ENCODE measurements around the gene TBC1D14.
"Not testable (repeated sequence)": the region's sequence is repeated elsewhere in the genome, so short reads cannot be mapped to it uniquely, and the experiment has no call there.

TBC1D14 gene

DNA sequence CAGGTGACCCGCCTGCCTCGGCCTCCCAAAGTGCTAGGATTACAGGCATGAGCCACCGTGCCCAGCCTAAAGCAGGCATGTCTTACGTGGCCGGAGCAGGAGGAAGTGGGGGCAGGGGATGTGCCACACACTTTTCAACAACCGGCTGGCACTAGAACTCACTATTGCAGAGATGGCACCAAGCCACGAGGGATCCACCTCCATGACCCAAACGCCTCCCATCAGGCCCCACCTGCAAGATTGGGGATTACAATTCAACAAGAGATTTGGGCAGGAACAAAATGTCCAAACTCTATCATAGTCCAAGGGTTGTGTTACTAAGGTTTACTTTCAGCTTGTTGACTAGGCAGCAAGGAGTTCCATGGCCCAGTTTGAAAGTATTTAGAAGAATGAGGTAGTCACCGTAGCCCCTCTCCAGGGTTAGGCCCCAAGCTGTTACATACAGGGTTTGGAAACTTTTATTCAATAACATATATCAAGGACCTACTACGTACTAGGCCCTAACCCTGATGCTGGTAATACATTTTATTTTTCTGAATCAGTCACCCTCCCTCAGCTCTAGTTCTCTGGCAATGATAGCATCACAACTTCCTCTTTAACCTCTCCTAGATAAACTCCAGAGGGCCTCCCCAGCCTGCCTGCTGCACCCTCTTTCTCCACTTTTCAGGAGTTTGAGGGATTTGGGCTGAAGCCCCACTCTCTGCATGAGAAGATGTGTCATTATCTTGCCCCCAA lies 18.0 kb upstream of the TBC1D14 start:
- no peak for DNase-seq

DNA sequence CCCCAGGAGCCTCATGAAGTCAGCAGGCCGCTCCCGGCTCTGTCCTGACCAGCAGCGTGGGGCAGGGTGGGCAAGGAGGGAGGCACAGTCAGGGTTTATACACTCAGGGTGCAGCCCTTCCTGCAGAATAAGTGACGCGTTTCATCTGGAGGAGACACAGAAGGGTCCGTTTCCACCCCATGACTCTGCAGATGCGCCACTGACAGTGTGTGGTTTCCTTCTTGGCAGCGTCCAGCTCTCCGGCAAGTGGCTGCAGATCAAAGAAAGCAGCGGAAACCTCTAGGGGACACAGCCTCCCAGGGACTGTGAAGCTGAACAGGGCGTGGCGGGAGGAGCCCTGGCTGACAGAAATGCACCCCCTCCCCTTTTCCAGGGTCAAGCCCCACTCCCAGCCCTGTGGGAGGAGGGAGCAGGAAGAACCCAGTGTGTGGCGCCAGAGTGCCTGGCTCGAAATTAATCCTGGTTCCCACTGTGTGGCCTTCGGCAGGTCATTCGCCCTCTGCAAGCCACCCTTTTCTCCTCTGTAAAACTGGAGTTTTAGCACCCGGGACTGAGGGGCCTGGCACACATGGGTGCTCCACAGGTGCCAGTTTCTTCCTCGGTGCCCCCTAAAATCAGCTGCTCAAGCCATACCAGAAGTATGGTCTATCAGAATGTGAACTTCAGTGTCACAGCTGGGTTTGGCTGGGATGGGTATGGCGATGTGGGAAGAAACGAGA lies 17.3 kb upstream of the TBC1D14 start:
- DNase-seq = no peak

- no peak for DNase-seq
Measured at GRCh38 chr4:6892909-6893202, 16.8 kb upstream of the TBC1D14 start.

- no peak for DNase-seq
Measured at GRCh38 chr4:6893449-6894085, 16.1 kb upstream of the TBC1D14 start.

DNA sequence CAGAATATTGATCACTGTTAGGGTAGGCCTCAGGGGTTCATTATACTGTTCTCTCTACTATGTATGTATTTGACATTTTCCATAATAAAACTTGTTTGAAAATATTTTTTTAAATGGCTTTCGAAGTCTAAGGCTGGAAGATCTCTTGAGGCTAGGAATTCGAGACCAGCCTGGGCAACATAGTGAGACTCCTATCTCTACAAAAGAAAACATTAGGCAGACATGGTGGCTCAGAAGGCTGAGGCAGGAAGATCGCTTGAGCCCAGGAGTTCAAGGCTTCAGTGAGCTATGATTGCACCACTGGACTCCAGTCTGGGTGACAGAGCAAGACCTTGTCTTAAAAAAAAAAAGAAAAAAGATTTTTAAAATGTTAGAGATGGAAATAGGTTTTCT lies 15.5 kb upstream of the TBC1D14 start:
- DNase-seq = no peak

- DNase-seq = no peak
Measured at GRCh38 chr4:6894528-6895498, 14.8 kb upstream of the TBC1D14 start.

- no peak for DNase-seq
Measured at GRCh38 chr4:6896035-6896434, 13.6 kb upstream of the TBC1D14 start.

- DNase-seq = no peak
Measured at GRCh38 chr4:6898763-6899162, 10.9 kb upstream of the TBC1D14 start.

DNA sequence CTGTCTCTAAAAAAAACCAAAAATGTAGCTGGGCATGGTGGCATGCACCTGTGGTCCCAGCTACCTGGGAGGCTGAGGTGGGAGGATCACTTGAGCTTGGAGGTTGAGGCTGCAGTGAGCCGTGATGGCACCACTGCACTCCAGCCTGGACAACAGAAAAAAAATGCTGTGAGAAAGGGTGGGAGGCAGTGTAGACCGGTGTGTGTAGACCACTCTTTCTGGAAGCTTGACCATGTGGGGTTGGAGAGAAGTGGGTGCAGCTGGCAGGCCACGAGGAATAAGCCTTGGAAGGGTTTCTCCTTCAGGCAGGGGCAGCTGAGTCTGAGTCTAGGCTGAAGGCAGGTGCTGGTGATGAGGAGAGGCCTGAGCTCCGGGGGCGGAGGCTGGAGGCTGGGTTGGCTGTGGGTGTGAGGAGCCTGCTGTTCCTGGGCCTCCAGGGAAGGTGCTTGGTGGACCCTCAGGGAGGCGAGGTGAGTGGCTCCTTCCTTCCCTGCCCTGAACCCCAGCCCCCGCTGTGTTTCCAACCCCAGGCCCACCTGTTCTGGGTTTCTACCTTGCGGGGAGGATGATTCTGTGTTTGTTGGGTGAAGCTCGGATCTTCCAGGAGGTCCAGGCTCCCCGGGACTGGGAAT lies 9.3 kb upstream of the TBC1D14 start:
- no peak for DNase-seq

GRCh38 chr4:6900956-6901355 lies 8.7 kb upstream of the TBC1D14 start:
- DNase-seq = no peak

- no peak for DNase-seq
Measured at GRCh38 chr4:6901669-6902317, 7.8 kb upstream of the TBC1D14 start.

GRCh38 chr4:6902318-6903042 lies 7.1 kb upstream of the TBC1D14 start:
- DNase-seq = no peak

DNA sequence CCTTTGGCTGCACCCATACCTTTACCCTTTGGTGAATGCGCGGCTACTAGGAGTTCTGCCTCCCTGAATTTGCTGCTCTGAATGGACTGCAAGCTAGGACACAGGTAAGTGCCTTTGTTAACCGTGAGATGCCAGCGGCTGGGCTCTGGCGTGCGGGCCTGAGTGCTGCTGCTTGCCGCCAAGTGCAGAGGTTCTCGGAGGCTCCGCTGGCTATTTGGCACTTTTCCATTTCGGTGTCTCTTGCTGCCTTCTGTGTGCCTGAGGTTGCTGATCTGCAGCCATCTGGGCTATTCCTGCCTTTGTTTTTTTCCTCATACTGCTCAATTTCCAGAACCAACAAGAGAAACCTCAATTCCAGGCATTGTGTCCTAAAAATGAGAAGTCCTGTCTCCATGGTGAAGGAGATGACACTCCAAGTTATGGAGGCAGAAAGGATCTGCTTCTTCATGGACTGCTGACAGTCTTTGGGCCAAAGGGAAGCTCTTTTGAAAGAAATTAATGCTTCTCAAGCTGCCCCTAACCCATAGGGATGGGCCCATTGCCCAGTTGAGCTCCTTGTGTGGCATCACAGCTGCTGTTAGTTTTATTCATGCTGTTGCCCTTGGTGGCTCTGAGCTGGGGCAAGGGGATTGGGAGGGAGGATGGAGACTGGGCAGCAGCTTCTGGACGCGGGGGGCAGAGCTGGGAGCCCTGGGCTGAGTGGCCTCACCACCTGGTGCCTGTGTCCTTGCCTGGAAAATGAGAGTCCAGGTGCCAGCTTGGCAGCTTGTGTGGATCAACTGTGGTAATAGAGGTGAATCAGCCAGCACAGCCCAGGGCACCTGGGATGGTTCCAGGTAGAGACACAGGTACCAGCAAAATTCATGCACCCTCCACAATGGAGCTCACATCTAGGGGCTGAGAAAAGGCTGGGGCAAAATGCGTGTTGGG lies 3.8 kb upstream of the TBC1D14 start:
- DNase-seq = peak; percentile 5

DNA sequence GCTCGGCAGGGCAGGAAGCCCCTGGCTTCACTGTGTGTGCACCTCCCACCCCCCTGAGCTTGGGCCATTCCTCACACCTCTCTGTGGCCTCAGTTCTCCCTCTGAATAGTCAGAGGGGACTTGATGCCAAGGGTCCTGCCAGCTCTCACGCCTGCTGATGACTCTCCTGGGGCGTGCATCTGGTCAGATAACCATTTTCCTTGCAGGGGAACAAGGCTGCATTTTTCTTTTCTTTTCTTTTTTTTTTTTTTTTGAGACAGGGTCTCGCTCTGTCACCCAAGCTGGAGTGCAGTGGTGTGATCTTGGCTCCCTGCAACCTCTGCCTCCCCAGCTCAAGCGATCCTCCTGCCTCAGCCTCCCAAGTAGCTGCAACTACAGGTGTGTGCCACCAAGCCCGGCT lies 3.1 kb upstream of the TBC1D14 start:
- not testable (repeated sequence) for DNase-seq

- no peak for DNase-seq
Measured at GRCh38 chr4:6907658-6908191, 1.9 kb upstream of the TBC1D14 start.

DNA sequence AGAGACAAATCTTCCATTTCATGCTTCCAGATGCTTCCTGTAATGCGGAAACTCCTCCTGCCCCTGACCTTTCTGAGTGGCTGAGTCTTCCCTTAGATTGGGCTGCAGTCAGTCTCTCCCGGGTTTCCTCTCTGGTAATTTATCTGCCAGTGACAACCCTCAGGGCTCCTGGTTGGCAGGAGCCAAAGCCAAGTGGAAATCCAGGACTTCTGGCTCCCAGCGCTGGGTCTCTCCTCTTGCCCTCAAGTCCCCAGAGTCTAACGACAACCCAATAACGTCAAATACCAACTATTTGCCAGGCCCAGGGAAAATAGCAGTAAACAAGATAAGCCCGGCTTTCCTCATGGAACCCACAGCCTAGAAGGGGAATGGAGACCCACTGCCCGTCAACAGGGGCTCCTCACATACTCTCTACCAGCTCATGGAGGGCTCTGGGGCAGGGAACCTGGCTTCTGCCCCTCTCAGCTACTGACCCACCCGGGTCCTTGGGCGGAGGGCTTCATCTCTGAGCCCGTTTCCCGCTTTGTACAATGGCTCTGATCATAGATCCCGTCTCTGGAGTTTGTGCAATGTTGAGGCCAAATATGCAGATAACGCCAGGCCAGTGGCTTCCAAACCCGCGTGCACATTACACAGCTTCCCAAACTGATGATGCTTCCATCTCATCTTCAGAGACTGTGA lies 1.1 kb upstream of the TBC1D14 start:
- DNase-seq = no peak

DNA sequence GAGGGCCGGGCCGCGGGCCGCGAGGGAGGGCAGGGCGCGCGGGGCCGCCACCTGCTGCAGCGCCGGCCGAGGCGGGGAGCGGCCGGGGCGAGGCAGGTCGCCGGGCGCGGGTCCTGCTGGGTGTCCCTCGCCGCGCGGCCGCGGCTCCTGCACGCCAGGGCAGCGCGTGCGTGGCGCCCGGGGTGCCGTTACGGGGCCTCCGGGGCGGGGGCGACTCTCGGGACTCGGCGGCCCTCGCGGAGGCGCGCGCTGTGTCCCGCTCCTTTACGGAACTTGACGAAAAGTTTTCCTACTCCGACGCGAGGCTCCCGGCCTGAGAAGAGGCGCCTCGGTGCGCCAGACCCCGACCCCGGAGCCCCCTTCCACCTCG lies 329 bp downstream of the TBC1D14 start:
- DNase-seq = no peak

GRCh38 chr4:6910340-6910959 lies 824 bp downstream of the TBC1D14 start:
- no peak for DNase-seq
